ENCODE data around the gene PCDHA7. TPM values are rescaled to one million over a fixed set of nuclear protein-coding genes. Genes with fewer than 3 reads are reported as not detected.
"Not testable (repeated sequence)": the region's sequence is repeated elsewhere in the genome, so short reads cannot be mapped to it uniquely, and the experiment has no call there.

PCDHA7 gene
- total RNA-seq, 1 experiment from 2014 or later, result not detected

- in situ Hi-C loops (cut with HindIII; ENCODE audit: low sequenced_read_pairs), result no loop called here
- DNase-seq (ENCODE audit: low spot score), result peak; percentile 57
Measured at GRCh38 chr5:140821375-140822280, 12.4 kb upstream of the PCDHA7 start, which contains the start of gene PCDHA5. TSS of gene PCDHA5 (plus strand) at chr5:140821613.

- DNase-seq (ENCODE audit: low spot score), result no peak
- in situ Hi-C loops (cut with HindIII; ENCODE audit: low sequenced_read_pairs), result no loop called here
Measured at GRCh38 chr5:140822281-140822629, 11.8 kb upstream of the PCDHA7 start.

- in situ Hi-C loops (cut with HindIII; ENCODE audit: low sequenced_read_pairs); DNase-seq (ENCODE audit: low spot score): not testable (repeated sequence)
Measured at GRCh38 chr5:140822969-140823368, 11.1 kb upstream of the PCDHA7 start.

- in situ Hi-C loops (cut with HindIII; ENCODE audit: low sequenced_read_pairs), result no loop called here
- DNase-seq (ENCODE audit: low spot score), result no peak
Measured at GRCh38 chr5:140823475-140823874, 10.6 kb upstream of the PCDHA7 start.

- in situ Hi-C loops (cut with HindIII; ENCODE audit: low sequenced_read_pairs), result no loop called here
- peak; percentile 27 for DNase-seq (ENCODE audit: low spot score)
Measured at GRCh38 chr5:140827704-140828361, 6.2 kb upstream of the PCDHA7 start, which contains the start of gene PCDHA6. TSS of gene PCDHA6 (plus strand) at chr5:140827960. CDS start at chr5:140828092, 132 bp downstream.

- peak; percentile 11 for DNase-seq (ENCODE audit: low spot score)
- in situ Hi-C loops (cut with HindIII; ENCODE audit: low sequenced_read_pairs), result no loop called here
Measured at GRCh38 chr5:140828362-140828737, 5.7 kb upstream of the PCDHA7 start.

- in situ Hi-C loops (cut with HindIII; ENCODE audit: low sequenced_read_pairs); DNase-seq (ENCODE audit: low spot score): not testable (repeated sequence)
Measured at GRCh38 chr5:140829511-140830501, 4.3 kb upstream of the PCDHA7 start.

- DNase-seq (ENCODE audit: low spot score); in situ Hi-C loops (cut with HindIII; ENCODE audit: low sequenced_read_pairs): not testable (repeated sequence)
Measured at GRCh38 chr5:140834439-140835008, 455 bp downstream of the PCDHA7 start.

- in situ Hi-C loops (cut with HindIII; ENCODE audit: low sequenced_read_pairs), result no loop called here
- no peak for DNase-seq (ENCODE audit: low spot score)
Measured at GRCh38 chr5:140835622-140836510, 1.8 kb downstream of the PCDHA7 start.

GRCh38 chr5:140840978-140841962, 7.2 kb downstream of the PCDHA7 start, which contains the start of gene PCDHA8:
TSS of gene PCDHA8 (plus strand) at chr5:140841187. CDS start at chr5:140841322, 135 bp downstream.
- peak; percentile 64 for DNase-seq (ENCODE audit: low spot score)
- in situ Hi-C loops (cut with HindIII; ENCODE audit: low sequenced_read_pairs), result no loop called here

- in situ Hi-C loops (cut with HindIII; ENCODE audit: low sequenced_read_pairs), result no loop called here
- DNase-seq (ENCODE audit: low spot score), result no peak
Measured at GRCh38 chr5:140842798-140843733, 9.0 kb downstream of the PCDHA7 start.

- in situ Hi-C loops (cut with HindIII; ENCODE audit: low sequenced_read_pairs); DNase-seq (ENCODE audit: low spot score): not testable (repeated sequence)
Measured at GRCh38 chr5:140848139-140849102, 14.4 kb downstream of the PCDHA7 start, which contains the start of gene PCDHA9. TSS of gene PCDHA9 (plus strand) at chr5:140848382. CDS start at chr5:140848496, 114 bp downstream.

- DNase-seq (ENCODE audit: low spot score); in situ Hi-C loops (cut with HindIII; ENCODE audit: low sequenced_read_pairs): not testable (repeated sequence)
Measured at GRCh38 chr5:140849831-140850634, 16.0 kb downstream of the PCDHA7 start.

Measured in G401 (cell line).